ENCODE results near the gene SNRPD2. TPM values are rescaled to one million over a fixed set of nuclear protein-coding genes. Genes with fewer than 3 reads are reported as not detected.

Gene SNRPD2
- total RNA-seq, 2 experiments from 2014 or later, result 485 to 566 TPM

GRCh38 chr19:45716359-45717130, 24.8 kb upstream of the SNRPD2 start:
- POLR2A ChIA-PET, result interaction anchor here (0.7 to 0.9 kb wide), 5 partner anchors 10 to 79 kb away, joined by 3 to 15 read pairs (median 4); partner anchors contain the start of gene SNRPD2
- CTCF ChIA-PET, result interaction anchor here (0.6 to 4.7 kb wide), 14 partner anchors 11 to 103 kb away, joined by 3 to 31 read pairs (median 5); partner anchors contain the start of genes FBXO46, QPCTL, SIX5 and SNRPD2
- Mint-ChIP-seq H3K36me3 (ENCODE audit: low read depth) (peaks cover 33% of the 10 kb centered on the region), H3K27ac (peak overlapping the region; percentile 92), H3K27me3 (no peaks in the 10 kb centered on the region), H3K4me1 (peaks cover 39% of the 10 kb centered on the region), H3K9me3 (no peaks in the 10 kb centered on the region), H3K4me3 (peak overlapping the region; percentile 92)
- DNase-seq, result peak; percentile 21

GRCh38 chr19:45715139-45715538, 23.4 kb upstream of the SNRPD2 start:
- Mint-ChIP-seq H3K36me3 (ENCODE audit: low read depth) (peaks cover 37% of the 10 kb centered on the region), H3K4me1 (peaks cover 42% of the 10 kb centered on the region), H3K4me3 (no peak overlapping the region), H3K9me3 (no peaks in the 10 kb centered on the region), H3K27me3 (no peaks in the 10 kb centered on the region), H3K27ac (no peak overlapping the region)
- POLR2A ChIA-PET, result no interaction called here
- no peak for DNase-seq
- CTCF ChIA-PET, result interaction anchor here (0.6 to 4.7 kb wide), 5 partner anchors 17 to 299 kb away, joined by 3 to 31 read pairs (median 4); partner anchors contain the start of genes QPCTL and SNRPD2

DNA sequence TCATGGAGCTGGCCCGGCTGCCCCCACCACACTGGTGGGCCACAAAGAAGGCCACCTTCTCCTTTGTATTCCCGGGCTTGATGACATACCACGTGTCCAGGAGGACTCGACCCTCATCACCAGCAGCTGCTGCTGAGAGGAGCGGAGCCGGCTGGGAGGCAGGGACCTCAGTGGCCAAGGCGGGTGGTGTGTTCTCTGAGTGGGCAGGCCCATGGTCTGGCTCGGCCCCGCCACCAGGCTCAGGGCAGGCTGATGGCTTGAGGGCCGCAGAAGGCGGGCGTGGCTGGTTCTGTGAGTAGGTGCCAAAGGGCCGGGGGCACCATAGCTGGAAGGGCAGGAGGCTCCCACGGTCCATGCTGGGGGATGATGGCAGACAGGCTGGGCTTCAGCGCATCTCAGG, 21.4 kb upstream of the SNRPD2 start:
- no peak for DNase-seq
- Mint-ChIP-seq H3K4me3 (no peak overlapping the region), H3K36me3 (ENCODE audit: low read depth) (peaks cover 30% of the 10 kb centered on the region), H3K4me1 (peaks cover 31% of the 10 kb centered on the region), H3K27ac (no peak overlapping the region), H3K9me3 (no peaks in the 10 kb centered on the region), H3K27me3 (no peaks in the 10 kb centered on the region)
- CTCF ChIA-PET, result interaction anchor here (1.4 to 1.5 kb wide), 2 partner anchors 18 to 20 kb away, joined by 4 read pairs; partner anchors contain the start of gene FBXO46
- POLR2A ChIA-PET, result no interaction called here

DNA sequence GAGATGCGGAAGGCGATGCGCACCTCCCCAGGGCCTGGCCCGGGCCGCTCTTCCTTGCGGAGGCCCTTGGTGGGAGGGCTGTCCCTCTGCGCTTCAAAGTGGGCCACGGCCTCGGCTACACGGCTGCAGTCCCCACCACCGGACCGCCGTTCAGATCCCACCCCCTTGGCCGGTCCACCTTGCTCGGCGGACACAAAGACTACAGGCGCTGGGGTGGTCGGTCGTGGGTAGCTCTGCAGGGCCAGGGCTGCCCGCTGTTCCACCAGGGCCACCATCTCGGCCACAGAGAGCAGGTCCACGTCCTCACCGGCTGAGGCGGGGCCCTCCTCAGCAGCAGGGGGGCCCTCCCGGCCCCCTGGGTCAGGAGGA, 20.9 kb upstream of the SNRPD2 start:
- Mint-ChIP-seq H3K4me3 (no peak overlapping the region), H3K9me3 (no peaks in the 10 kb centered on the region), H3K27ac (no peak overlapping the region), H3K27me3 (no peaks in the 10 kb centered on the region), H3K36me3 (ENCODE audit: low read depth) (peaks cover 30% of the 10 kb centered on the region), H3K4me1 (peaks cover 28% of the 10 kb centered on the region)
- CTCF ChIA-PET, result interaction anchor here (1.0 to 1.4 kb wide), 2 partner anchors 9 to 18 kb away, joined by 3 to 4 read pairs; partner anchors contain the start of gene FBXO46
- POLR2A ChIA-PET, result no interaction called here
- no peak for DNase-seq

- ChIA-PET CTCF (interaction anchor here (1.0 to 1.6 kb wide), 3 partner anchors 8 to 20 kb away, joined by 3 to 5 read pairs (median 4); partner anchors contain the start of genes FBXO46, QPCTL and SNRPD2), POLR2A (no interaction called here)
- DNase-seq, result no peak
- H3K27ac Mint-ChIP-seq, result no peak overlapping the region
- peaks cover 24% of the 10 kb centered on the region for H3K4me1 Mint-ChIP-seq
- H3K4me3 Mint-ChIP-seq, result no peak overlapping the region
- peaks cover 30% of the 10 kb centered on the region for H3K36me3 Mint-ChIP-seq (ENCODE audit: low read depth)
- no peaks in the 10 kb centered on the region for H3K27me3 Mint-ChIP-seq
- H3K9me3 Mint-ChIP-seq, result no peaks in the 10 kb centered on the region
Observed at GRCh38 chr19:45711851-45712698, 20.3 kb upstream of the SNRPD2 start.

DNA sequence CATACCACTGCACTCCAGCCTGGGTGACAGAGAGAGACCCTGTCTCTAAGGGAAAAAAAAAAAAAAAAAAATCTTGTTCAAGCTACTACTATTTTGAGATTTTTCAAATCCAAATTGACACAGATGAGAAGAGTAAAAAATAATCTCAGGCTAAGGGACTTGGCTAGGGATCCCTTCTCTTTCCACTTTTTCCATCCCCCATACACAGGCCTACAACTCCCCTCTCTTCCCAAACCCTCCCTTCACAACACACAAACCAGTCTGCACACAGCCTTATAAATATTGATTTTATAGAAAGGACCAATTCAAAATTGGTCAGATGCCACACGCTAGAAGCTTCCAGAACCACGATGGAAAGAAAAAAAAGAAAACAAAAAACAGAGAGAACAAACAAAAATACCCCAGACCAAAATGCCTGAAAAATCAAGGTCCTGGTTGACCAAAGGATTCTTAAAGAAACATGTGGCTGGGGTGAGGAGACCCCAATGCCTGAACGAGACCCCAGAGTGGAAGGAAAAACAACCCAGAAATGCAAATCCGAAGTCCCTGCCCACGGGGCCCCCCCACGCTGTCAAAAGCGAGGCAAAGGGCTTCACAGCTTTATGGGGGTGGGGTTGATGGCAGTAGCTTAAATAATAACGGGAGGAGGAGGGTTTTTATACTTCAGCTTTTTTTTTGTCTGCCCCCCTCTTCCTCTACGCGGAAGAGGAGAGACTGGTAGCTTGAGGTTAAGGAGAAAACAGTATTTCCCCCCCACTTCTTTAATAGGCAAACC, 18.8 kb upstream of the SNRPD2 start:
- H3K36me3 Mint-ChIP-seq (ENCODE audit: low read depth), result peaks cover 27% of the 10 kb centered on the region
- peak overlapping the region; percentile 25 for H3K27ac Mint-ChIP-seq
- H3K4me1 Mint-ChIP-seq, result peaks cover 15% of the 10 kb centered on the region
- H3K27me3 Mint-ChIP-seq, result no peaks in the 10 kb centered on the region
- DNase-seq, result no peak
- no peaks in the 10 kb centered on the region for H3K9me3 Mint-ChIP-seq
- ChIA-PET POLR2A (interaction anchor here (0.5 kb wide), 1 partner anchor 284 kb away, joined by 3 read pairs; no protein-coding TSS in a partner anchor), CTCF (interaction anchor here (0.6 to 1.6 kb wide), 4 partner anchors 17 to 302 kb away, joined by 3 to 6 read pairs (median 4); partner anchors contain the start of genes QPCTL and SNRPD2)
- H3K4me3 Mint-ChIP-seq, result no peak overlapping the region

DNA sequence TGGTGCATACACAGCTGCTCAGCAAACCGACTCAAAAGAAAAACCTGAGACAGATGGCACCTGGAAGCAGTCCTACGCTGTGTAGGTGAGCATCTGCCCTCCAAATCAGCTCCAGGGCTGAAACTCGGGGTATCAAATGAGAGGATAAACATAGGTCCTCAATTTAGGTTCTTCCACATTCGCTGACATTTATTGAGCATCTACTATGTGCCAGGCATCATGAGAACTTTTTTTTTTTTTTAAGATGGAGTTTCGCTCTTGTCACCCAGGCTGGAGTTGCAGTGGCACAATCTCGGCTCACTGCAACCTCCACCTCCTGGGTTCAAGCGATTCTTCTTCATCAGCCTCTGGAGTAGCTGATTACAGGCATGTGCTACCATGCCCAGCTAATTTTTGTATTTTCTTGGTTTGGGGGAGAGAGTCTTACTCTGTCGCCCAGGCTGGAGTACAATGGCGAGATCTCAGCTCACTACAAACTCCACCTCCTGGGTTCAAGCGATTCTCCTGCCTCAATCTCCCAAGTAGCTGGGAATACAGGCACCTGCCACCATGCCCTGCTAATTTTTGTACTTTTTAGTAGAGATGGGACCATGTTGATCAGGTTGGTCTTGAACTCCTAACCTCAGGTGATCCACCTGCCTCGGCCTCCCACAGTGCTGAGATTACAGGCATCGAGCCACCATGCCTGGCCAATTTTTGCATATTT, 14.1 kb upstream of the SNRPD2 start:
- no peak for DNase-seq
- Mint-ChIP-seq H3K9me3 (no peaks in the 10 kb centered on the region), H3K27me3 (no peaks in the 10 kb centered on the region), H3K36me3 (ENCODE audit: low read depth) (peaks cover 23% of the 10 kb centered on the region), H3K4me1 (peaks cover 16% of the 10 kb centered on the region), H3K27ac (no peak overlapping the region), H3K4me3 (no peak overlapping the region)
- POLR2A ChIA-PET, result interaction anchor here (0.6 kb wide), 1 partner anchor 10 kb away, joined by 3 read pairs; no protein-coding TSS in a partner anchor
- CTCF ChIA-PET, result interaction anchor here (0.7 to 3.1 kb wide), 3 partner anchors 11 to 28 kb away, joined by 5 to 17 read pairs (median 8); partner anchors contain the start of genes QPCTL and SNRPD2

GRCh38 chr19:45705115-45705514, 13.4 kb upstream of the SNRPD2 start:
- no peaks in the 10 kb centered on the region for H3K27me3 Mint-ChIP-seq
- DNase-seq, result no peak
- H3K9me3 Mint-ChIP-seq, result no peaks in the 10 kb centered on the region
- peaks cover 17% of the 10 kb centered on the region for H3K36me3 Mint-ChIP-seq (ENCODE audit: low read depth)
- H3K4me3 Mint-ChIP-seq, result no peak overlapping the region
- H3K4me1 Mint-ChIP-seq, result peaks cover 12% of the 10 kb centered on the region
- CTCF ChIA-PET, result interaction anchor here (0.7 to 3.1 kb wide), 3 partner anchors 12 to 27 kb away, joined by 5 to 17 read pairs (median 8); partner anchors contain the start of genes QPCTL and SNRPD2
- no peak overlapping the region for H3K27ac Mint-ChIP-seq
- POLR2A ChIA-PET, result interaction anchor here (0.9 kb wide), 1 partner anchor 12 kb away, joined by 5 read pairs; no protein-coding TSS in a partner anchor

DNA sequence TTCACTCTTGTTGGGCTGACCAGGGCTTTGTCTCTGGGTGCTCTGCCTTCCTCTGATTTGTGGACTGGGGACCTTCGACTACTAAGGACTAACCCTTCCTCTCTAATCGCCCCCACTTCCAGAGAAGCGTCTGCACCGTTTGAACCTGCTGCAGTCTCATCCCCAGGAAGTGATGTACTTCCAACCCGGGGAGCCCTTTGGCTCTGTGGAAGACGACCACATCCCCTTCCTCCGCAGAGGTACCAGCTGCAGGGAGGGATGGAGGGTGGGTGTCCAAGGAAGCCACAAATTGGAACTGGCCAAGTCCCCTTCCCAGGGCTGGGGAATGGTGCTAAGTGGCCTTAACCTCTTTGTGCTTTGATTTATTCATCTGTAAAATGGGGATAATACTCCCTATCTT, 9.9 kb upstream of the SNRPD2 start:
- Mint-ChIP-seq H3K9me3 (no peaks in the 10 kb centered on the region), H3K4me3 (no peak overlapping the region), H3K36me3 (ENCODE audit: low read depth) (peaks cover 8% of the 10 kb centered on the region), H3K4me1 (peaks cover 9% of the 10 kb centered on the region), H3K27ac (no peak overlapping the region), H3K27me3 (no peaks in the 10 kb centered on the region)
- ChIA-PET CTCF (interaction anchor here (0.7 to 2.0 kb wide), 2 partner anchors 9 to 22 kb away, joined by 3 to 8 read pairs; partner anchors contain the start of genes QPCTL and SNRPD2), POLR2A (no interaction called here)
- DNase-seq, result no peak

- Mint-ChIP-seq H3K27ac (peak overlapping the region; percentile 91), H3K9me3 (no peaks in the 10 kb centered on the region), H3K36me3 (ENCODE audit: low read depth) (peaks cover 21% of the 10 kb centered on the region), H3K27me3 (no peaks in the 10 kb centered on the region), H3K4me1 (peaks cover 18% of the 10 kb centered on the region), H3K4me3 (peak overlapping the region; percentile 92)
- CTCF ChIA-PET, result interaction anchor here (0.6 to 7.9 kb wide), 20 partner anchors 8 to 171 kb away, joined by 3 to 80 read pairs (median 5); partner anchors contain the start of genes FBXO46 and FOXA3
- DNase-seq, result peak; percentile 83
- POLR2A ChIA-PET, result no interaction called here
Observed at GRCh38 chr19:45693106-45693788, 1.5 kb upstream of the SNRPD2 start.

Measured in activated CD4-positive, alpha-beta T cell treated with anti-CD3 and anti-CD28 coated beads, Interleukin-2, amount 10 ng/mL, durations not matched to agents 7 days and 5 days (primary cell).